Measurements from ENCODE around the gene KCNG2. TPM values are rescaled to one million over a fixed set of nuclear protein-coding genes. Genes with fewer than 3 reads are reported as not detected.

The KCNG2 gene
- total and polyA plus RNA-seq, 2 experiments from 2014 or later = not detected

DNA sequence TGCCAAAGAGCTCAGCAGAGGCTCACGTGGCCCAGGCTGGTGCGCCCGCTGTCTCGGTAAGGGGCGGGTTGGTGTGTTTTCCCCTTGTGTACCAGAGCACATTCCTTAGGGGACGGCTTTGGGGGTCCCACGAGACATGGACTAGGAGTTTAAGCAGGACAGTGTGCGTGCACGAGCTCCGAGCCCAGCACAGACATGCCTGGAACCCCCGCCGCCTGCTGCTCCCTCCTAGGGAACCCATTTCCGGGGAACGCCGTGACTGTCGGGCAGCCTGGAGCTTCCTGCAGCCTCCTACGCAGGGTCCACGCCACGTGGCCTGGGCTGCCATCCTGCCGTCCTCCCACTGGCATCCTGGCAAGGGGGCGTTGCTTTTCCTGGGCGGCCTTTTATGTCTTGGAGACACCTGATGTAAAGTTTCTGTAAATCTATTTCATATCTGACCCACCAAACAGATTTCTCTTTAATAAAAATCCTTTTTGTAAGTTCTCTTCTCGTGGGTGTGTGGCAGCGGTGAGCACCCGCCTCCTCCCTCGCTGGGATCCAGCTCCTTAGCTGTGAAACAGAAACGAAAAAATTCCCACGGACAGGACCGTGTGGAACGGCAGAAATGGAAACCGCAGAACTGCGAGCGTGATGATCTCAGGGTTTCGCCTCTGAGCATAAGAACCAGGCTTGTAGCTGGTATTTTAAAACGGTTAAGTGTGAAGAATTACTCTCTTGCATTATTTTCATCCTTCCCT lies 43.5 kb upstream of the KCNG2 start:
- WGBS (ENCODE audit: low lambda C conversion rate, missing lambda C conversion rate) = 98% methylated on average over 35 of the region's 35 CpGs
- no peaks in the 10 kb centered on the region for H3K27me3 ChIP-seq
- no peak overlapping the region for H3K4me3 ChIP-seq
- no peaks in the 10 kb centered on the region for H3K79me2 ChIP-seq
- H3K27ac ChIP-seq = no peak overlapping the region
- H3K9me3 ChIP-seq (ENCODE audit: low read depth) = no peaks in the 10 kb centered on the region
- no peak overlapping the region for H2AFZ ChIP-seq
- no peak overlapping the region for H3K4me2 ChIP-seq
- no peaks in the 10 kb centered on the region for H3K4me1 ChIP-seq (ENCODE audit: insufficient read depth)
- no peaks in the 10 kb centered on the region for H3K9me2 ChIP-seq (replicated peaks; ENCODE audit: insufficient read depth)
- TF ChIP-seq EZH2phosphoT487 (IDR thresholded peaks at IDR 0.05; ENCODE audit: low read depth, severe bottlenecking, unreplicated experiment) (no peak), EZH2 (IDR thresholded peaks at IDR 0.05; ENCODE audit: borderline replicate concordance) (no peak)
- TF ChIP-seq, protein P1, sequence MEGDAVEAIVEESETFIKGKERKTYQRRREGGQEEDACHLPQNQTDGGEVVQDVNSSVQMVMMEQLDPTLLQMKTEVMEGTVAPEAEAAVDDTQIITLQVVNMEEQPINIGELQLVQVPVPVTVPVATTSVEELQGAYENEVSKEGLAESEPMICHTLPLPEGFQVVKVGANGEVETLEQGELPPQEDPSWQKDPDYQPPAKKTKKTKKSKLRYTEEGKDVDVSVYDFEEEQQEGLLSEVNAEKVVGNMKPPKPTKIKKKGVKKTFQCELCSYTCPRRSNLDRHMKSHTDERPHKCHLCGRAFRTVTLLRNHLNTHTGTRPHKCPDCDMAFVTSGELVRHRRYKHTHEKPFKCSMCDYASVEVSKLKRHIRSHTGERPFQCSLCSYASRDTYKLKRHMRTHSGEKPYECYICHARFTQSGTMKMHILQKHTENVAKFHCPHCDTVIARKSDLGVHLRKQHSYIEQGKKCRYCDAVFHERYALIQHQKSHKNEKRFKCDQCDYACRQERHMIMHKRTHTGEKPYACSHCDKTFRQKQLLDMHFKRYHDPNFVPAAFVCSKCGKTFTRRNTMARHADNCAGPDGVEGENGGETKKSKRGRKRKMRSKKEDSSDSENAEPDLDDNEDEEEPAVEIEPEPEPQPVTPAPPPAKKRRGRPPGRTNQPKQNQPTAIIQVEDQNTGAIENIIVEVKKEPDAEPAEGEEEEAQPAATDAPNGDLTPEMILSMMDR (IDR thresholded peaks at IDR 0.05; ENCODE audit: poor library complexity) = no peak
- no peaks in the 10 kb centered on the region for H4K20me1 ChIP-seq (ENCODE audit: insufficient read depth, poor library complexity, severe bottlenecking)
- no peaks in the 10 kb centered on the region for H3K36me3 ChIP-seq (replicated peaks; ENCODE audit: insufficient read depth, low read depth)
- no peak for DNase-seq (ENCODE audit: low spot score)

DNA sequence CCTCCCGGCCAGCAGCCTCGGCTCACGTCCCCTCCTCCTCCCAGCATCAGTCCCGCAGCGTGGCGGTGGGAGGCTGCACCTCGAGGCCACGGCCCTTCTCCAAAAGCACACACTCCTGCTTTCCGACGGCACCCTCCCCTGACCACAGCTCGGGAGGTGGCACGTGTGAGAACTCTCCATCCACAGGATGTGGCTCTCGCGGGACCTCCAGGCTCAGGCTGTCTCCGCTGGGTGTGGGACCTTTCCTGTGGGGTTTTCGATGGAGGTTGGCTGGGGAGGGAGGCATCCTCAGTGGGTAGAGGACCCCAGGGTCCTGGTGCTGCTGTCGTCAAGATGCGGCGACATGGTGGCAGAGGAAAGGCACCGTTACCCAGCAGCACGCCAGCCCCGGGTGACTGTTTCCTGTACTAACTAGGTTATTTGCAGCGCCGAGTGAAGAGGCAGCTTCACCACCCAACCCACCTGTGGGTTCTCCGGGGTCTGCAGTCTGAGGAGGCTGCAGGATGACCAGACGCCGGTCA lies 42.8 kb upstream of the KCNG2 start:
- Histone ChIP-seq H3K36me3 (replicated peaks; ENCODE audit: insufficient read depth, low read depth) (no peaks in the 10 kb centered on the region), H2AFZ (no peak overlapping the region), H4K20me1 (ENCODE audit: insufficient read depth, poor library complexity, severe bottlenecking) (no peaks in the 10 kb centered on the region), H3K4me3 (no peak overlapping the region), H3K27me3 (no peaks in the 10 kb centered on the region), H3K9me2 (replicated peaks; ENCODE audit: insufficient read depth) (no peaks in the 10 kb centered on the region), H3K79me2 (no peaks in the 10 kb centered on the region), H3K4me1 (ENCODE audit: insufficient read depth) (no peaks in the 10 kb centered on the region), H3K27ac (no peak overlapping the region), H3K9me3 (ENCODE audit: low read depth) (no peaks in the 10 kb centered on the region), H3K4me2 (no peak overlapping the region)
- 96% methylated on average over 27 of the region's 27 CpGs for WGBS (ENCODE audit: low lambda C conversion rate, missing lambda C conversion rate)
- no peak for TF ChIP-seq EZH2phosphoT487 (IDR thresholded peaks at IDR 0.05; ENCODE audit: low read depth, severe bottlenecking, unreplicated experiment)
- TF ChIP-seq, protein P1 (IDR thresholded peaks at IDR 0.05; ENCODE audit: poor library complexity) = no peak
- no peak for TF ChIP-seq EZH2 (IDR thresholded peaks at IDR 0.05; ENCODE audit: borderline replicate concordance)
- no peak for DNase-seq (ENCODE audit: low spot score)

DNA sequence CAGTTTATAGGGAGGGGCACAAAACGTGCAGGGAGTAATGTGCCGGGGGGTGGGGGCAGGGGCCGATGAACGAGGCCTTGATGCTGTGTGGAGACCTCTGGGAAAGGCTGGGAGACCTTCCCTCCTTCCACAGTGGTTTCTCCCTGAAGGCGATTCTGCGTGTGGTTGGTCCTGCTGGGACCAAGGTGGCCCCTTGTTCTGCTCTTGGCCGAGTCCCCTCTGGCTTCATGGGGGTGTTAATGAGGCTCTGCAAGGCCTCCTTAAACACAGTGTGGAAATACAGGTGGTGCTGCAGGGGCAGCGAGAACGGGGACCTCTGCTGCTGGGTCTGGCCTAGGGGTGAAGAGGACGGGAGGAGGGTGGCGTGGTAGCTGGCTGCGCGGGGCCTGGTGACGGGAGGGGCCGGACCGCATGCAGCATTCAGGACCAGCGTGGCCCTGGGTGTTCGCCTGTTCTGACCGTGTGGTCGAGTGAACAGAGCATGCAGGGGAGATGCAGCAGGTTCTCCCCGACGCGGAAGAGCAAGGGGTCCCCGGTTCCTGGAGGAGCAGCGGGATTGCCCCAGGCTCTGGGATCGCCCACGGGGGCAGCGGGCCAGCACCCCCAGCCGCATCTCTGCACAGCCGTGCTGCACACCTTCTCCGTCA lies 42.1 kb upstream of the KCNG2 start:
- H3K79me2 ChIP-seq = no peaks in the 10 kb centered on the region
- H3K4me3 ChIP-seq = no peak overlapping the region
- no peak overlapping the region for H3K27ac ChIP-seq
- no peaks in the 10 kb centered on the region for H3K27me3 ChIP-seq
- no peak for DNase-seq (ENCODE audit: low spot score)
- TF ChIP-seq, protein P1 (IDR thresholded peaks at IDR 0.05; ENCODE audit: poor library complexity) = no peak
- no peak for TF ChIP-seq EZH2phosphoT487 (IDR thresholded peaks at IDR 0.05; ENCODE audit: low read depth, severe bottlenecking, unreplicated experiment)
- TF ChIP-seq EZH2 (IDR thresholded peaks at IDR 0.05; ENCODE audit: borderline replicate concordance) = no peak
- H3K36me3 ChIP-seq (replicated peaks; ENCODE audit: insufficient read depth, low read depth) = no peaks in the 10 kb centered on the region
- H2AFZ ChIP-seq = no peak overlapping the region
- no peak overlapping the region for H3K4me2 ChIP-seq
- H3K9me3 ChIP-seq (ENCODE audit: low read depth) = no peaks in the 10 kb centered on the region
- no peaks in the 10 kb centered on the region for H4K20me1 ChIP-seq (ENCODE audit: insufficient read depth, poor library complexity, severe bottlenecking)
- no peaks in the 10 kb centered on the region for H3K4me1 ChIP-seq (ENCODE audit: insufficient read depth)
- 97% methylated on average over 23 of the region's 31 CpGs for WGBS (ENCODE audit: low lambda C conversion rate, missing lambda C conversion rate)
- H3K9me2 ChIP-seq (replicated peaks; ENCODE audit: insufficient read depth) = no peaks in the 10 kb centered on the region
